Frontal cortex (tissue), 4 donors: ENCODE data around the gene PRSS21. TPM values are rescaled to one million over a fixed set of nuclear protein-coding genes. Genes with fewer than 3 reads are reported as not detected.

Experiments
- DNase-seq, 2 donors: peaks; one replicate each; pipeline ENCODE4 v3.0.0; 2012; ENCODE audit warnings: low spot score in 2 of 2
- FAIRE-seq: peaks from 2 replicates; lab custom pipeline; 2012; peaks lifted over from hg19 to GRCh38; lab: Jason Lieb, UNC
- total RNA-seq: library from RNA; depleted of rRNA; stranded (reverse); fragments of >200 nt; gene quantifications from one replicate; pipeline ENCODE4 v1.2.3, GENCODE V29; 2014
- donor health status: control.
- donor health status: control.
- donor health status: control.

Gene PRSS21, protein sequence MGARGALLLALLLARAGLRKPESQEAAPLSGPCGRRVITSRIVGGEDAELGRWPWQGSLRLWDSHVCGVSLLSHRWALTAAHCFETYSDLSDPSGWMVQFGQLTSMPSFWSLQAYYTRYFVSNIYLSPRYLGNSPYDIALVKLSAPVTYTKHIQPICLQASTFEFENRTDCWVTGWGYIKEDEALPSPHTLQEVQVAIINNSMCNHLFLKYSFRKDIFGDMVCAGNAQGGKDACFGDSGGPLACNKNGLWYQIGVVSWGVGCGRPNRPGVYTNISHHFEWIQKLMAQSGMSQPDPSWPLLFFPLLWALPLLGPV
- not detected for total RNA-seq

GRCh38 chr16:2816751-2817339, at the start of gene PRSS21:
PRSS21 (plus strand) TSS chr16:2817237; CDS start chr16:2817269, 32 bp downstream.
- DNase-seq (no peak), FAIRE-seq (no peak)

GRCh38 chr16:2767891-2768290, 49.1 kb upstream of the PRSS21 start:
- no peak for FAIRE-seq
- DNase-seq, result no peak

DNA sequence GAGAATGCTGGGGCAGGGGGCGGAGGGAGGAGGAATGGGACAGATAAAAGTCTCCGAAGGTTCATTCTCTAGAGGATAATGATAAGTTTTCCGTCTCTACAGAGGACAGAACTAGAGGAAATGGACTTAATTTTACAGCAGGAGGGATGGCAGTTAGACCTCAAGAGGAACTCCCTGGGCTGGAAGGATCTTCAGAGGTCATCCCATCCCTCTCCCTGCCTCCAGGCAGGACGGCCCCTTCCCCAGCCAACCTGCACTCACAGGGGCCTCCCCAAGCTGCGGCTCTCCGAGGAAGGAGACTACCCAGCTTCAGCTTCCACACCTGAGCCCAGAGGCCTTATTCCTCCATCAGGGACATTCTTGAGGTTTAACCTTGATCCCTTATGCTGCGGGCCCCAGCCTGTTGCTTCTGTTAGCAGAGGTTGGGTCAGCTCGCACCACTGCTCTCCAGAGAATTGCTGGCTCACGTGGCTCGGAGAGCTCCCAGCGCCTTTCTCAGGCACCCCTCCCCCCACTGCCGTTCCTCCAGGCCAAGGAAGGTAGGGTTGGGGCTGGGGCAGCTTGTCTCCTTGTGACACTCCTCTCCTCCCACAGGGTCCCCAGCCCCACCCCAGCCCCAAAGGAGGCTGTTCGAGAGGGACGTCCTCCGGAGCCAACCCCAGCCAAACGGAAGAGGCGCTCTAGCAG, 48.5 kb upstream of the PRSS21 start:
- FAIRE-seq (no peak), DNase-seq (no peak)

GRCh38 chr16:2769100-2769529, 47.9 kb upstream of the PRSS21 start:
- FAIRE-seq, result no peak
- no peak for DNase-seq

DNA sequence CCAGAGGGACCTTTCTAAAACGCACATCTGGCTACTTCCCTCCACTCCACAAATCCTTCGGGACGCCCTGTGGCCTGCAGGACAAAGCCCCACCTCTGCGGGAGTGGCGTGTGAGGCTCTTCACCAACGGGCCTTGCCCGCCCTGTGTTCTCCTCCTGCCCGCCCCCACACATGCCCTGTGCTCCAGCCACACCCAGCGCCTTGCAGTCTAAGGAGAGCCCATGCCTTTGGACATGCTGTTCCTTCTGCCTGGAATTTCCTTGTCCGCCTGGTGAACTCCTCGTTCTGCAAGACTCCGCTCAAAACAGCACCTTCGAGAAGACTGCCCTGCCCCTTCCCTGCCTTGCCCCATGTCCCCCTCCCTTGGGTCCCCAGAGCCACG, 47.4 kb upstream of the PRSS21 start:
- FAIRE-seq (no peak), DNase-seq (no peak)

DNA sequence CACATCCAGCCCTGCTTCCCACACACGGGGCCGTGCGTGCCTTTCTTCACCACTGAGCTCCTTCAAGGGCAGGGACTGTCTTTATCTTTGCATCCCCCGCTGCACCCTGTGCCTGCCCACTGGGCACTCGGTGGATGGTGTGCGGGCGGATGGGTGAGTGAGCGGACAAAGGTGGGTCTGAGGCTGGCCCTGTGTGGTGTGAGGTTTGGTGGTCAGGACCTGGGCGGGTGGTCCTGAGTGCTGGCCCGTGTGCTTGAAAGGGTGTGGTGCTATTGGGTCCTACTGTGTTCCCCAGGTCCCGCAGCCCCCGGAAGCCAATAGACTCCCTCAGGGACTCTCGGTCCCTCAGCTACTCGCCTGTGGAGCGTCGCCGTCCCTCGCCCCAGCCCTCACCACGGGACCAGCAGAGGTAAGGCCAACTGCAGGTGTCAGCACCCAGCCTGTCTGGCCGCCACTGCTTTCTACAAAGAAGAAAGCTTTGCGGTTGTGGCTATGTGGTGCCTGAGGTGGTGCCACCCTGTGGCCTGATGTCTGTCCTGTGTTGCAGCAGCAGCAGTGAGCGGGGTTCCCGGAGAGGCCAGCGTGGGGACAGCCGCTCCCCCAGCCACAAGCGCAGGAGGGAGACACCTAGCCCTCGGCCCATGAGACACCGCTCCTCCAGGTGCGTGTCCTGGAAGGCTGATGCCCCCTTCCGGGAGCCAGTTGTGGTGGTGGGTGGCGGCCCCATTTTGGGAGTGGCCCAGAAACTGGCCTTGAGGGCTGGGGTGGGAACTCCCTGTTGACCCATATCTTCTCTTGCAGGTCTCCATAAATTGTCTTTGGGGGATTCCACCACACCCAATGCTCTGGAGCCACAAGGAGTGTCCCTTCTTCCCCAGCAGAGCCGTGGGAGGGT, 46.7 kb upstream of the PRSS21 start:
- DNase-seq (no peak), FAIRE-seq (no peak)

DNA sequence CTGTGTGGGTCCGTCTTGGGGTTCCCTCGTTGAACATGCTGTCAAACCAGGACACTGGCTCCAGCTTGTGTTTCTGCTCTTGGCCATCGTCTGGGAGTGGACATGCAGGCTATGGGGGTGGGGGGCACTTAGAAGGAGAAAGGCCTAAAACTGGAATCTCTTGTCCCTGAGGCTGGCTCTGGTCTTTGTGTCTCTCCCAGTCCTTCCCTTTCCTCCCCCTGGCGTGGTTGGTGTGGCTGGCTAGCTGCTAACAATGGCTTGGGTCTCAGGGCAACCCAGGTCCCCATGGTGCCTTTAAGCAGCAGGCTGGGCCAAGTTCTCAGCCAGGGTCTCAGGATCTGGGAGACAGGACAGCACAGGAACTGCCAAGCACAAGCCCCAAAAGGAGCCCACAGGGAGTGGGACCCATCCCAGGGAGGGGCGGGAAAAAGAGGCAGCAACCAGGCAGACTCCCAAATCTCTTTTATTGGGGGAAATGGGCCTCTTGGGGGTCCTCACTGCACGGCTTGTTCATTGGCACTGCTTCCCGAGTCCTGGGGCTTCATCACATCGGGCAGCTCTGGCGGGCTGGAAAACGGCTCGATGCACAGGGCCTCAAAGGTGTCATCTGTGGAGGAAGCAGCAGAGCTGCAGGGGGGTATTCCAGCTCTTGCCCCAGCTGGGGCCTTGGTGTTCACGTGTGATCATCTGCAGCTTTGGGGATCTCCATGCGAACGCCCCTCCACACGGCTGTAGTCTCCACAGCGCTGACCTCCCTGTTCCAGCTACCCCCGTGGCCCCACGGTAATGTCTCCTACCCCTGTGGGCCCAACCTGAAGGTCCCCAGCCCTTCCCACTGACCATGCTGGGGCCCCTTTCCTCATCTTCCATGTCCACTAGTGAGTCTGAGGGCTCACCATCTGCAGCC, 45.3 kb upstream of the PRSS21 start:
- no peak for DNase-seq
- FAIRE-seq, result no peak

GRCh38 chr16:2773188-2773968, 43.7 kb upstream of the PRSS21 start:
- no peak for DNase-seq

DNA sequence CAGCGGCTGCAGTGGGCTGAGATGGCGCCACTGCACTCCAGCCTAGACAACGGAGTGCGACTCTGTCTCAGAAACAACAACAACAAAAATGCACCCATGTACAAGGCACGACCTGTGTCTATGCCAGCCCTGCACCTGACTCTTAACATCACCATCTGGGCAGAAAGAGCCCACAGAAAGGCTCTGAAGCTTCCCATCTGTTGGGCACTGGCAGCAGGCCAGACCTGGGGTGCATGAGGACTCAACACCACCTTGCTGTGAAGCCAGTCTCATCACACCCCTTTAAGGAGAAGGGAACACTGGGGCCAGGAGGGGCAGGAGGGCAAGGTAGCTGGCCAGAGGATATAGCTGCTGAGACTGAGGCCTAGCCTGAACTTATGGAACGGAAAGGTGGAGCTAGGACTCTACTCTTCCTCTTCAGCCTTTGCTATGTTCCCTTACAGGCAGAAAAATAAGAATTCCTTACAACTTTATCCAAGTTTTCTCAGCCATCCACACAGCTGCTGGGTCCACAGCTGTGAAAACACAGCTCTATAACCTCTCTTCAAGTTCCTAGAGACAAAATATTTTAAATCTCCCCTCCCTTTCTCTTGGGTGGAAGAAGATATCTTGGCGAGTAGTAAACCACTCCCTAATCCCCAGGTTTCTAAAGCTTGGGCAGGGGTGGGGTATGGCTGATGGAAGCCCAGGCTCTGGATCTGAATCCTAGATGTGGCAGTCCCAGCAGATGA, 42.7 kb upstream of the PRSS21 start:
- DNase-seq, result no peak
- FAIRE-seq, result no peak

More at GRCh38 chr16:2773188-2773968, 43.7 kb upstream of the PRSS21 start:
- no peak for FAIRE-seq

DNA sequence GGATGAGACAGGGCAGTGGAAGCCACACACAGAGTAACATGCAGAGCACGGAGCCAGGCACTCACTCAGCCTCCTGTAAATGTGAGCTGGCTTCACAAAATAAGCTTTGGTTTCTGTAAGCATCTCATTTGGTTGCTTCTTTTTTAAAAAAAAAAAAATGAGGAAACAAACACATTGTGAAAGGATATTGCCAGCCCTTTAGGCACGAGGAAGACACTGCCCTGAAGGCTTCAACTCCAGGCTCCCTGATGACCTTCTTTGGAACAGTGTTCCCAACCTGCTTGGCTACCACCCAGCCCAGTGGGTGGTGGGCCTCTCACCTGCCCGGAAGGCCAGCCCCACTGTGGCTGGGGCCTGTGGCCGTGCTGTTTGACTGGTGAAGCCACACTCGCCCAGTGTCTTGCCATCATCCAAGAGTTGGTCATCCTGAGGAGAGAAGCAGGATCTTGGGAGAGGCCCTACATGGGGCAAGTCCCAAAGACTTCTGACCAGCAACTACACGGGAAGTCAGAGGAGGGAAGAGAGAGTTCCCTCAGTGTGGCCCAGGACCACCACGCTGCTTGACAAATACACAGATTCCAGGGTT, 41.8 kb upstream of the PRSS21 start:
- DNase-seq (no peak), FAIRE-seq (no peak)

- FAIRE-seq (no peak), DNase-seq (no peak)
These were observed 41.1 kb upstream of the PRSS21 start for GRCh38 chr16:2775765-2776499.

GRCh38 chr16:2776500-2777139, 40.4 kb upstream of the PRSS21 start:
- DNase-seq (peak in 1 of 2 donors; percentile 59), FAIRE-seq (no peak)

- FAIRE-seq (no peak), DNase-seq (peak; percentile 97 to 98)
These were observed 39.7 kb upstream of the PRSS21 start, which contains the start of gene ELOB for GRCh38 chr16:2777231-2777902. ELOB (minus strand) TSS chr16:2777280; CDS start chr16:2777239, 41 bp downstream.

- FAIRE-seq (no peak), DNase-seq (peak in 1 of 2 donors; percentile 46)
These were observed 39.0 kb upstream of the PRSS21 start for GRCh38 chr16:2777903-2778629.

DNA sequence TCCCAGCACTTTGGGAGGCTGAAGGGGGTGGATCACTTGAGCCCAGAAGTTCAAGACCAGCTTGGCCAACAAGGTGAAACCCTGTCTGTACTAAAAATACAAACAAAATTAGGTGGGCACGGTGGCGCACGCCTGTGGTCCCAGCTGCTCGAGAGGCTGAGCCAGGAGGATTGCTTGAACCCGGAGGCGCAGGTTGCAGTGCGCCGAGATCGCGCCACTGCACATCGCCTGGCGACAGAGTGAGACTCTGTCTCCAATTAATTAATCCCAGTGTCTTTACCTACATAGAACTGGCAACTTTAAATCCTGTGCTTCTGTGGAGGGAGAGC, 38.4 kb upstream of the PRSS21 start:
- FAIRE-seq (no peak), DNase-seq (no peak)
